H1 (cell line): ENCODE measurements around the gene DENND1A. TPM values are rescaled to one million over a fixed set of nuclear protein-coding genes. Genes with fewer than 3 reads are reported as not detected.

Experiments used
- CTCF ChIA-PET: fragments of 300-600 bp; sonication (Branson Sonifier 250); formaldehyde crosslinking; loops from one replicate; lab custom pipeline; 2021; ENCODE audit not compliant: partially characterized antibody; lab: Charles Lee
- POLR2A ChIA-PET: fragments of 300-600 bp; sonication (Branson Sonifier 250); formaldehyde crosslinking; loops from one replicate; lab custom pipeline; 2021; ENCODE audit warnings: inconsistent platforms; ENCODE audit not compliant: partially characterized antibody; lab: Charles Lee
- DNase-seq, 2 experiments: peaks; one replicate each; pipeline versions ENCODE4 v3.0.0 to v3.0.0-alpha.2; 2010 to 2022; ENCODE audit warnings: low spot score in 2 of 2, low read depth in 1 of 2, mixed read lengths in 1 of 2
- FAIRE-seq: peaks from 2 replicates; lab custom pipeline; 2011; peaks lifted over from hg19 to GRCh38; lab: Jason Lieb, UNC
- H2AFZ ChIP-seq: 2 replicates; pipeline ENCODE4 v1.8.1; 2012; ENCODE audit warnings: low read length, inconsistent platforms
- H2AK5ac ChIP-seq: 2 replicates; pipeline ENCODE4 v1.6.1; 2013; ENCODE audit warnings: low read depth, low read length
- H2BK120ac ChIP-seq: replicated peaks from 2 replicates; pipeline ENCODE3; 2013; ENCODE audit warnings: low read depth, low read length, inconsistent platforms
- H2BK12ac ChIP-seq: 2 replicates; pipeline ENCODE4 v1.6.1; 2013; ENCODE audit warnings: low read depth, low read length
- H2BK15ac ChIP-seq: 2 replicates; pipeline ENCODE4 v1.6.1; 2013; ENCODE audit warnings: low read length
- H2BK20ac ChIP-seq: 2 replicates; pipeline ENCODE4 v1.6.1; 2013; ENCODE audit warnings: low read length
- H2BK5ac ChIP-seq: 2 replicates; pipeline ENCODE4 v1.6.1; 2013; ENCODE audit warnings: low read depth, low read length
- H3K14ac ChIP-seq: 2 replicates; pipeline ENCODE4 v1.6.1; 2013; ENCODE audit warnings: inconsistent platforms; ENCODE audit not compliant: insufficient read length
- H3K18ac ChIP-seq: 2 replicates; pipeline ENCODE4 v1.6.1; 2013; ENCODE audit warnings: low read length; ENCODE audit errors: extremely low read depth
- H3K23ac ChIP-seq: 2 replicates; pipeline ENCODE4 v1.6.1; 2013; ENCODE audit warnings: inconsistent platforms; ENCODE audit not compliant: insufficient read length
- H3K23me2 ChIP-seq: 2 replicates; pipeline ENCODE4 v1.6.1; 2013; ENCODE audit warnings: low read depth, low read length
- H3K27ac ChIP-seq: 2 replicates; pipeline ENCODE4 v1.6.1; 2011; ENCODE audit warnings: low read depth, low read length, inconsistent platforms
- H3K27me3 ChIP-seq, 4 experiments: replicated peaks in 1 of 4; 1 replicate in 1 of 4; 2 replicates in 3 of 4; pipeline versions ENCODE4 v1.6.1 to v1.8.1; 2011 to 2013; ENCODE audit warnings: low read length in 3 of 4, mild to moderate bottlenecking in 3 of 4, inconsistent platforms in 2 of 4, mixed read lengths in 2 of 4, moderate library complexity in 1 of 4; ENCODE audit not compliant: control insufficient read depth in 3 of 4, insufficient read depth in 3 of 4; ENCODE audit errors: extremely low read depth in 1 of 4
- H3K36me3 ChIP-seq, 4 experiments: 2 replicates each; pipeline versions ENCODE4 v1.6.1 to v1.8.1; 2011 to 2013; ENCODE audit warnings: mild to moderate bottlenecking in 4 of 4, low read length in 3 of 4, moderate library complexity in 2 of 4, control low read depth in 1 of 4, inconsistent platforms in 1 of 4; ENCODE audit not compliant: insufficient read depth in 4 of 4, control insufficient read depth in 2 of 4
- H3K4ac ChIP-seq: replicated peaks from 2 replicates; pipeline ENCODE3; 2013; ENCODE audit warnings: low read length, low read depth, mixed read lengths, inconsistent platforms; ENCODE audit not compliant: insufficient read length
- H3K4me1 ChIP-seq, 4 experiments: replicated peaks in 1 of 4; 1 replicate in 1 of 4; 2 replicates in 3 of 4; pipeline versions ENCODE4 v1.6.1 to v1.8.1; 2011 to 2013; ENCODE audit warnings: low read length in 3 of 4, inconsistent platforms in 2 of 4, mixed read lengths in 1 of 4; ENCODE audit not compliant: insufficient read depth in 4 of 4, control insufficient read depth in 3 of 4
- H3K4me2 ChIP-seq, 2 experiments: 2 replicates each; pipeline versions ENCODE4 v1.6.1 to v1.8.1; 2011 to 2013; ENCODE audit warnings: low read depth in 2 of 2, low read length in 2 of 2, control low read depth in 1 of 2, inconsistent platforms in 1 of 2, mild to moderate bottlenecking in 1 of 2; ENCODE audit not compliant: insufficient read depth in 1 of 2
- H3K4me3 ChIP-seq, 4 experiments: fragments of 200-600, 300-600 bp in 1 of 4; sonication (generic), shearing (Covaris generic), sonication (Bioruptor Twin) in 1 of 4; 2 replicates each; pipeline versions ENCODE4 v1.5.1 to v1.8.1; 2011 to 2016; ENCODE audit warnings: low read length in 4 of 4, low read depth in 3 of 4, control low read depth in 2 of 4, inconsistent platforms in 2 of 4, mild to moderate bottlenecking in 2 of 4, mixed read lengths in 1 of 4, moderate library complexity in 1 of 4; ENCODE audit not compliant: insufficient read depth in 2 of 4; ENCODE audit errors: extremely low read depth in 1 of 4
- H3K56ac ChIP-seq: replicated peaks from 2 replicates; pipeline ENCODE3; 2013; ENCODE audit warnings: low read depth, mild to moderate bottlenecking, mixed read lengths, low read length, inconsistent platforms; ENCODE audit not compliant: insufficient read length
- H3K79me1 ChIP-seq: 2 replicates; pipeline ENCODE4 v1.6.1; 2013; ENCODE audit warnings: low read depth, low read length, control low read depth
- H3K79me2 ChIP-seq, 2 experiments: 2 replicates each; pipeline versions ENCODE4 v1.6.1 to v1.8.1; 2012 to 2013; ENCODE audit warnings: low read length in 2 of 2, mild to moderate bottlenecking in 2 of 2, inconsistent platforms in 1 of 2; ENCODE audit not compliant: insufficient read depth in 2 of 2, control insufficient read depth in 1 of 2
- H3K9ac ChIP-seq, 4 experiments: replicated peaks in 1 of 4; 1 replicate in 1 of 4; 2 replicates in 3 of 4; pipeline versions ENCODE4 v1.6.1 to v1.8.1; 2011 to 2013; ENCODE audit warnings: low read depth in 3 of 4, low read length in 3 of 4, control low read depth in 2 of 4, mild to moderate bottlenecking in 2 of 4, moderate library complexity in 2 of 4, inconsistent platforms in 1 of 4; ENCODE audit errors: extremely low read depth in 1 of 4
- H3K9me3 ChIP-seq, 2 experiments: 2 replicates each; pipeline versions ENCODE4 v1.6.1 to v1.8.1; 2012 to 2013; ENCODE audit warnings: mild to moderate bottlenecking in 2 of 2, moderate library complexity in 2 of 2, control low read depth in 1 of 2, inconsistent platforms in 1 of 2, low read depth in 1 of 2, low read length in 1 of 2, mixed read lengths in 1 of 2; ENCODE audit not compliant: insufficient read depth in 2 of 2
- H4K20me1 ChIP-seq, 2 experiments: replicated peaks in 1 of 2; 2 replicates each; pipeline versions ENCODE3 to v1.8.1; 2011 to 2013; ENCODE audit warnings: inconsistent platforms in 2 of 2, low read length in 2 of 2, mild to moderate bottlenecking in 1 of 2; ENCODE audit not compliant: insufficient read depth in 2 of 2, control insufficient read depth in 1 of 2
- H4K5ac ChIP-seq: 2 replicates; pipeline ENCODE4 v1.6.1; 2013; ENCODE audit warnings: low read length, low read depth, mixed read lengths, inconsistent platforms; ENCODE audit not compliant: insufficient read length
- H4K8ac ChIP-seq: 2 replicates; pipeline ENCODE4 v1.8.0; 2013; ENCODE audit warnings: mild to moderate bottlenecking, moderate library complexity, low read length, inconsistent platforms; ENCODE audit not compliant: insufficient read depth; ENCODE audit errors: extremely low read depth
- H4K91ac ChIP-seq: replicated peaks from 2 replicates; pipeline ENCODE3; 2013; ENCODE audit warnings: low read length, mixed read lengths, inconsistent platforms; ENCODE audit not compliant: insufficient read length
- ATF2 ChIP-seq: IDR thresholded peaks from 2 replicates; pipeline ENCODE4 v1.6.1; 2012; ENCODE audit warnings: low read length, inconsistent platforms
- CEBPB ChIP-seq: IDR thresholded peaks from 2 replicates; pipeline ENCODE4 v1.6.1; 2012; ENCODE audit warnings: low read depth, low read length
- CHD2 ChIP-seq: IDR thresholded peaks from 2 replicates; pipeline ENCODE4 v1.6.1; 2012; ENCODE audit warnings: low read length, improper control_type of control experiment
- CTCF ChIP-seq, 3 experiments: IDR thresholded peaks; 1 replicate in 2 of 3; 2 replicates in 1 of 3; pipeline versions ENCODE4 v1.5.1 to v1.6.1; 2011; ENCODE audit warnings: low read length in 3 of 3, mild to moderate bottlenecking in 3 of 3, inconsistent platforms in 2 of 3, low read depth in 1 of 3, moderate library complexity in 1 of 3; ENCODE audit not compliant: insufficient read depth in 1 of 3; ENCODE audit errors: control extremely low read depth in 1 of 3
- E2F6 ChIP-seq: IDR thresholded peaks from 2 replicates; pipeline ENCODE4 v1.6.1; 2012; ENCODE audit warnings: inconsistent platforms
- EGR1 ChIP-seq: IDR thresholded peaks from 2 replicates; pipeline ENCODE4 v1.6.1; 2011; ENCODE audit warnings: low read depth, low read length, borderline replicate concordance
- TAF7 ChIP-seq: optimal IDR thresholded peaks from 2 replicates; pipeline ENCODE3; 2011; ENCODE audit warnings: low read depth, mild to moderate bottlenecking, inconsistent platforms, low read length, moderate library complexity, borderline replicate concordance
- WGBS, 2 experiments: shearing (Covaris generic) in 1 of 2; methylation state at CpG; one replicate each; pipeline versions ENCODE4 v1.1.6 to v1.1.7; 2013 to 2015; ENCODE audit warnings: low lambda C conversion rate in 2 of 2, mixed read lengths in 2 of 2, inconsistent platforms in 1 of 2, low coverage in 1 of 2, missing lambda C conversion rate in 1 of 2; ENCODE audit not compliant: insufficient replicate concordance in 2 of 2, insufficient coverage in 1 of 2, insufficient read length in 1 of 2; ENCODE audit errors: extremely low coverage in 1 of 2, missing lambda C conversion rate in 1 of 2; 5-methylcytosine and 5-hydroxymethylcytosine counted together
- polyA plus RNA-seq, 7 experiments: library from polyadenylated mRNA; depleted of rRNA in 3 of 7; stranded (reverse) in 5 of 7; unstranded in 2 of 7; fragments of >200 nt in 5 of 7; fragments of 200-250 nt in 2 of 7; gene quantifications; 1 replicate in 5 of 7; 2 replicates in 1 of 7; 4 replicates in 1 of 7; pipeline versions ENCODE4 v1.2.1 to v1.2.3, GENCODE V29; 2011 to 2013; ENCODE audit warnings: missing spikeins in 2 of 7, mixed read lengths in 2 of 7
- total RNA-seq: library from RNA; stranded (reverse); fragmentation: NEBNext Ultra II Directional; extraction: Animal tissue kit (Norgen Biotek cat#: 25700); gene quantifications from 2 replicates; pipeline ENCODE4 v1.2.1, GENCODE V29; 2021
- TF ChIP-seq, protein P1 (sequence below): IDR thresholded peaks from 2 replicates; pipeline ENCODE4 v1.6.1; 2011; ENCODE audit warnings: low read length, improper control_type of control experiment

Gene DENND1A
- total and polyA plus RNA-seq, 2 of the 8 experiments (the other 6 are each of a cell fraction or from before 2014, with no cell fraction given): 24.1 to 26.4 TPM

DNA sequence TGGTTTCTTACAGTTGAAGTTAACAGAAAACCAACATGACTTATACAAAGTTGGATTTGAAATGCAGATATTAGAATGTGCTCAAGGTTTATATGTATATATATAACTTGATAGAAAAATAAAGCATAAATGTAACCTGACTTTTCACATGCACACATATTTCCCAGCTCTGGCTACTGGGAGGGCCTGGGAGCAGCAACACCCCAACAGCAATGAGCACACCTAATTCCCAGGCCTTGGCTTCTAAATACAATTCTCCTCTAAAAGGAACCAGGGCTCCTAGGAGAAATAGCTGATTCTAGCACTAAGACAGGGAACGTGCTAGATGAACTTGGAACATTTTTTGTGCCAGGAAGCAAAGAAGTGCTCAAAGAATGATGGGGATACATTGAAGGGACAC lies 42.1 kb downstream of the DENND1A start:
- Histone ChIP-seq H3K79me2 (peaks cover 3 to 63% of the 10 kb centered on the region in 2 experiments; a peak in 3 of 4 replicates), H4K20me1 (no peaks in the 10 kb centered on the region), H3K18ac (no peak overlapping the region), H3K4me2 (no peak overlapping the region), H4K5ac (no peak overlapping the region), H3K36me3 (0 out of 8 replicates have a peak, but pooled peaks cover 0 to 3% (median 0%) of the 10 kb centered on the region in 4 experiments), H3K4me1 (peaks cover 0 to 11% (median 5%) of the 10 kb centered on the region in 4 experiments; a peak in 5 of 7 replicates), H3K23ac (no peak overlapping the region), H3K4ac (no peak overlapping the region), H3K79me1 (peaks cover 2% of the 10 kb centered on the region; the same call in 1 of the 2 replicates), H2AFZ (no peak overlapping the region), H3K9ac (no peak overlapping the region), H2BK12ac (no peak overlapping the region), H3K56ac (no peak overlapping the region), H3K27me3 (no peaks in the 10 kb centered on the region), H3K4me3 (no peak overlapping the region), H2AK5ac (no peak overlapping the region), H2BK15ac (no peak overlapping the region), H3K27ac (no peak overlapping the region), H2BK5ac (no peak overlapping the region), H2BK120ac (no peak overlapping the region), H4K91ac (no peak overlapping the region), H3K14ac (no peak overlapping the region), H2BK20ac (no peak overlapping the region), H3K9me3 (peaks cover 4 to 8% of the 10 kb centered on the region in 2 experiments; a peak in 2 of 4 replicates), H3K23me2 (no peaks in the 10 kb centered on the region), H4K8ac (no peak overlapping the region)
- POLR2A ChIA-PET: no interaction called here
- WGBS, 2 experiments: 90% methylated on average over 1 of the region's 1 CpG; no CpG with 5 or more reads in 1 of the 2 experiments
- CTCF ChIA-PET: no interaction called here
- FAIRE-seq (no peak), DNase-seq (no peak)
- TF ChIP-seq TAF7 (no peak), CEBPB (no peak), ATF2 (no peak), CHD2 (no peak), E2F6 (no peak), EGR1 (no peak), CTCF (IDR thresholded peaks at IDR 0.05; ENCODE audit: control extremely low read depth in 1 of 3, insufficient read depth in 1 of 3, low read depth in 1 of 3, low read length in 3 of 3) (no peak)
- TF ChIP-seq, protein P1, sequence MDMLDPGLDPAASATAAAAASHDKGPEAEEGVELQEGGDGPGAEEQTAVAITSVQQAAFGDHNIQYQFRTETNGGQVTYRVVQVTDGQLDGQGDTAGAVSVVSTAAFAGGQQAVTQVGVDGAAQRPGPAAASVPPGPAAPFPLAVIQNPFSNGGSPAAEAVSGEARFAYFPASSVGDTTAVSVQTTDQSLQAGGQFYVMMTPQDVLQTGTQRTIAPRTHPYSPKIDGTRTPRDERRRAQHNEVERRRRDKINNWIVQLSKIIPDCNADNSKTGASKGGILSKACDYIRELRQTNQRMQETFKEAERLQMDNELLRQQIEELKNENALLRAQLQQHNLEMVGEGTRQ: no peak
